ENCODE results near the gene BID.

BID gene

GRCh38 chr22:17782621-17783020 lies 8.4 kb upstream of the BID start:
- no peak for DNase-seq

GRCh38 chr22:17782158-17782557 lies 7.9 kb upstream of the BID start:
- DNase-seq: no peak

- peak; percentile 87 for DNase-seq
Observed at GRCh38 chr22:17781319-17782031, 7.2 kb upstream of the BID start.

GRCh38 chr22:17780741-17781318 lies 6.6 kb upstream of the BID start:
- DNase-seq: no peak

GRCh38 chr22:17780116-17780740 lies 6.0 kb upstream of the BID start:
- no peak for DNase-seq

GRCh38 chr22:17779286-17780115 lies 5.2 kb upstream of the BID start:
- no peak for DNase-seq

- no peak for DNase-seq
Observed at GRCh38 chr22:17778412-17778976, 4.2 kb upstream of the BID start.

- DNase-seq: no peak
Observed at GRCh38 chr22:17777717-17778044, 3.4 kb upstream of the BID start.

GRCh38 chr22:17777005-17777716 lies 2.9 kb upstream of the BID start:
- peak; percentile 83 for DNase-seq

- no peak for DNase-seq
Observed at GRCh38 chr22:17775781-17776465, 1.7 kb upstream of the BID start.

- DNase-seq: no peak
Observed at GRCh38 chr22:17774926-17775685, 837 bp upstream of the BID start.

GRCh38 chr22:17773606-17774205 lies 563 bp downstream of the BID start:
- DNase-seq: peak; percentile 68

GRCh38 chr22:17772958-17773605 lies 1.2 kb downstream of the BID start:
- DNase-seq: peak; percentile 45

- DNase-seq: no peak
Observed at GRCh38 chr22:17772249-17772957, 1.9 kb downstream of the BID start.

- DNase-seq: no peak
Observed at GRCh38 chr22:17770180-17771077, 3.8 kb downstream of the BID start.

- DNase-seq: no peak
Observed at GRCh38 chr22:17769716-17770082, 4.6 kb downstream of the BID start.

- DNase-seq: peak; percentile 39
Observed at GRCh38 chr22:17769013-17769715, 5.1 kb downstream of the BID start.
